ENCODE measurements around the gene ZPR1. TPM values are rescaled to one million over a fixed set of nuclear protein-coding genes. Genes with fewer than 3 reads are reported as not detected.
A peak's percentile ranks its signal among the peaks of the same experiment; 100 is the strongest.

Gene ZPR1
- total and polyA plus RNA-seq, 8 donors: 10.8 to 35.5 (median 21.0) TPM

GRCh38 chr11:116830184-116830912 is 42.5 kb upstream of the ZPR1 start:
- Histone ChIP-seq H3K9me3 (no peaks in the 10 kb centered on the region), H3K36me3 (no peaks in the 10 kb centered on the region), H3K27ac (no peak overlapping the region), H3K4me1 (peaks cover 0 to 6% (median 3%) of the 10 kb centered on the region in 3 donors), H3K27me3 (no peaks in the 10 kb centered on the region), H3K4me3 (no peak overlapping the region)
- ATAC-seq: no peak
- intact Hi-C loops (cut with DNase I): loop anchor here in 1 of 3 donors (5.0 kb wide), 1 partner anchor 38 kb away; the partner anchor contains the start of gene APOA5
- no peak for TF ChIP-seq CTCF (IDR thresholded peaks at IDR 0.05)
- WGBS, 2 donors: 91 to 92% methylated on average over 17 of the region's 17 CpGs
- no peak for FAIRE-seq
- peak in 1 of 6 donors; percentile 75 for DNase-seq

- ATAC-seq (no peak), DNase-seq (peak in 1 of 6 donors; percentile 56), FAIRE-seq (no peak)
- Histone ChIP-seq H3K4me1 (peaks cover 0 to 6% (median 0%) of the 10 kb centered on the region in 3 donors), H3K27ac (no peak within 1 kb of the TSS), H3K36me3 (no peaks in the 10 kb centered on the region), H3K9me3 (no peaks in the 10 kb centered on the region), H3K27me3 (no peaks in the 10 kb centered on the region), H3K4me3 (no peak within 1 kb of the TSS)
- intact Hi-C loops (cut with DNase I): loop anchor here in 1 of 3 donors (5.0 kb wide), 1 partner anchor 37 kb away; the partner anchor contains the start of gene APOA5
- 82 to 88% methylated on average over 9 of the region's 9 CpGs for whole genome bisulfite sequencing, 2 donors
- TF ChIP-seq CTCF (IDR thresholded peaks at IDR 0.05): no peak
Measured at GRCh38 chr11:116829525-116830183, 41.8 kb upstream of the ZPR1 start, which contains the start of gene APOC3. APOC3 (plus strand) TSS chr11:116829907; CDS start chr11:116830583, 676 bp downstream.

GRCh38 chr11:116828632-116829524 is 41.1 kb upstream of the ZPR1 start:
- no peak for FAIRE-seq
- Histone ChIP-seq H3K27ac (no peak overlapping the region), H3K4me1 (peaks cover 0 to 6% (median 0%) of the 10 kb centered on the region in 3 donors), H3K9me3 (no peaks in the 10 kb centered on the region), H3K27me3 (no peaks in the 10 kb centered on the region), H3K4me3 (no peak overlapping the region), H3K36me3 (no peaks in the 10 kb centered on the region)
- DNase-seq: no peak
- WGBS, 2 donors: 67 to 72% methylated on average over 11 to 16 of the region's 16 CpGs
- peak in 1 of 4 donors; percentile 25 for ATAC-seq
- intact Hi-C loops (cut with DNase I): no loop called here
- TF ChIP-seq CTCF (IDR thresholded peaks at IDR 0.05): no peak

GRCh38 chr11:116827461-116827860 is 39.6 kb upstream of the ZPR1 start:
- Histone ChIP-seq H3K27me3 (no peaks in the 10 kb centered on the region), H3K4me3 (no peak overlapping the region), H3K27ac (no peak overlapping the region), H3K4me1 (peaks cover 0 to 6% (median 0%) of the 10 kb centered on the region in 3 donors), H3K9me3 (no peaks in the 10 kb centered on the region), H3K36me3 (no peaks in the 10 kb centered on the region)
- intact Hi-C loops (cut with DNase I): no loop called here
- no peak for TF ChIP-seq CTCF (IDR thresholded peaks at IDR 0.05)
- FAIRE-seq (no peak), DNase-seq (no peak), ATAC-seq (no peak)
- 87 to 92% methylated on average over 6 of the region's 6 CpGs for WGBS, 2 donors

Measured in pancreas (tissue), 10 donors.